ENCODE measurements around the gene RO60.

The RO60 gene

DNA sequence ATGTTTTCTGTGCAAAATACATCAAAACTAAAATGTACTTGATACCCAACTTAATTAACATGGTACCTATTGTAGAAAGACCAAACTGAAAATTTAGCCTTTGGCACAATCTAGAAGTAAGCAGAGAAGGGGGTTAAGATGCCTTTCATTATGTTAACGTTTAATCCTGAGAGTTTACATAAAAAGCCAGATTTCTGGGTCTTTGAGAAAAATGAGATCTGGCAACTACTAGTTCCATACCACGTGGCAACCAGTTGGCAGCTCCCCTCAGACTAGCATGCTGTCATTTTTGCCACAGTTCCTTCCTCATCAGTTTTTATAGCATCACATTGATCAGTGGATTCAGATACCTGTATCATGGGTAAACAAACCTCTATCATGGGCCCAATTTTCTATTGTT, 1.5 kb downstream of the RO60 start:
- peak; percentile 32 for DNase-seq (ENCODE audit: low read depth)

GRCh38 chr1:193062698-193063463, 3.5 kb downstream of the RO60 start:
- peak; percentile 24 for DNase-seq (ENCODE audit: low read depth)

DNA sequence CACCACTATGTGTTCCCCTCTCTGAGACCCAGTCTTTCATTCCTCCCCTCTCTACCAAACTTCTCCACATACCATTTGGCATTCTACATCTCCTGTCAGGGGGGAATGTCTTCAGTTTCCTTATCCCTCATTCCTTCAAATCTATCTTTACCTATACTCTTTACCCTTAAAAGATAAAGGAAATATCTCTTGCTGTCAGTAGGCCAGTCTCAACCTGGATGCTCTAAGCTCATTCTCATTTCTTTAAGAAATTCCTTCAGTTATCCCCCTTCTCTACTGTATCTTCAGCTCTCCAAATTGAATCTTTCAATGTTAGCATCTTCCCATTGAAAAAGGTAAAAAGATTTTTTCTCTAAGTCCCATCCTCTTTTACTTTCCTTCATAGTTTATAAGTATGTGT, 6.5 kb downstream of the RO60 start:
- no peak for DNase-seq (ENCODE audit: low read depth)

- no peak for DNase-seq (ENCODE audit: low read depth)
Observed at GRCh38 chr1:193066606-193067005, 7.2 kb downstream of the RO60 start.

DNA sequence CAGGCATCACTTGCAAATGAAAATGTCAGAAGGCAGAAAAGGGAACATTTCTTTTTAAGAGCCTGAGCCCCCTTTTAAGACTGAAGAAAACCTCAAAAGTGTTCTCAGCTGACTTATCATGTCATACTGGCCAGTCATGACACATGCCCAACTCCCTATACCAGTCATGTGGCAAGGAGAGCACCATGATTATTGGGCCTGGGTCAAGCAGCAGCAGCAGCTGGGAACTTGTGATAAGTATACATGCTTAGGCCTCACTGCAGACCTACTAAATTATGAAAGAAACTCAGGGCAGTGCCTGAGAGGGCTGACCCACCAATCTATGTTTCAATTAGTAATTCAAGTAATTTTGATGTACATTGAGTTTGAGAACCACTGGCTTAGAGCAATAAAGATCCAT, 8.6 kb downstream of the RO60 start:
- DNase-seq (ENCODE audit: low read depth), result no peak

- peak; percentile 18 for DNase-seq (ENCODE audit: low read depth)
Observed at GRCh38 chr1:193069748-193070385, 10.5 kb downstream of the RO60 start.

DNA sequence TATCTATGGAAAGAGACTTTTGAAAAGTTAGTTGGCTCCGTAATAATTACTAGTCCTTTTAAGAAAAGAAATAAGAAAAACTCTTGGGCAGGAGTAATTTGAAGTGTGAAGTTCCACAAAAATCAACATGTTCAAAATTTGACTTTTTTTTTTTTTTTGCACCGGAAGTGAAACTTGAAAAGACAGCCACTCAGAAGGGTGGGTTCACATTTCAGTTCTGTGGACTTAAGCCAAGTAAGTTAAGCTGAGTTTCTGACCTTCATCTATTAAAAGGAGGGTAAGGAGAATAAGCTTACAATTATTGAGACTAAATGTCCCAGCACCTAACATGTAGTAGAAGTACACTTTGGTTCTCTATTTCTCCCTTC, 11.0 kb downstream of the RO60 start:
- DNase-seq (ENCODE audit: low read depth), result no peak

GRCh38 chr1:193070942-193071341, 11.5 kb downstream of the RO60 start:
- peak; percentile 11 for DNase-seq (ENCODE audit: low read depth)

DNA sequence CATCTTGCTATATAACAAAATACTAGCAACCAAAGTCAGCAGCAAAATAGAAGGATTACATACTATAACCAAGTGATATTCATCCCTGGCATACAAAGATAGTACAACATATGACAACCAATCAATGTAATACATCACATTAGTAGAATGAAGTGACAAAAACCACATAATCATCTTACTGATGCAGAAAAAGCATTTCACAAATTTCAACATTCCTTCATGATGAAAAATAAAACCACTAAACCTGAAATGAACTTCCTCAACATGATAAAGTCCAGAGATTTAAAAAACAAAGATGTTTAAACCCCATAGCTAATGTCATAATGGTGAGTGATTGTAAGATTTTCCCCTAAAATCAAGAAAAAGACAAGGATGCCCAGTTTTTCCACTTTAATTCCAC, 18.6 kb downstream of the RO60 start:
- peak; percentile 41 for DNase-seq (ENCODE audit: low read depth)

- no peak for DNase-seq (ENCODE audit: low read depth)
Observed at GRCh38 chr1:193079187-193079586, 19.8 kb downstream of the RO60 start.

DNA sequence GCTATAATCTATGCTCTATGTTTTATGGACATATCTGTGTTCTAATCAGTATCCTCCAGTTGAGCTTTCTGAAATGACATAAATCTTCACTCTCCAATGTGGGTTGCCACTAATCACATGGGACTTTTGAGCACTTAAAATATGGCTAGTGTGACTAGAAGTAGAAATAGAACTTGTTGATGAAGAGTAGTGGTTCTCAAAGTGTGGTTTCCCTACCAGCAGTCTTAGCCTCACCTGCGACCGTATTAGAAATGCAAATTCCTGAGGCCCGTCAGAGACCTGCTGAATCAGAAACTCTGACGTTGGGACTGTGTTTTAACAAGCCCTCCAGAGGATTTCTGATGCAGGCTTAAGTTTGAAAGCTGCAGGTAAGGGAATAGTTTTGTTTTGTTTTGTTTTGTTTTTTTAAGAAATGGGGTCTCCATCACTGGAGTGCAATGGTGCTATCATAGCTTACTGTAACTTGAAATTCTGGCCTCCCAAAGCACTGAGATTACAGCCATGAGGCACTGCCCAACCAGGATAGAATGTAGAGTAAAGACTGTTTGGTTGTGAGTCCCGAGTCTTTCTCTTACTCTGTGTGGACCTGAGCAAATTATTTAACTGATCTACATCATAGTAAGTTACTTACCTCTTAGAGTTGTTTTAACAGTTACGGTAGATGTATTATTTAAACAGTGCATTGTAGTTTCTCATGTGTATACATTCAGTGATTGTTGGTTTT, 24.1 kb downstream of the RO60 start:
- DNase-seq (ENCODE audit: low read depth), result no peak

DNA sequence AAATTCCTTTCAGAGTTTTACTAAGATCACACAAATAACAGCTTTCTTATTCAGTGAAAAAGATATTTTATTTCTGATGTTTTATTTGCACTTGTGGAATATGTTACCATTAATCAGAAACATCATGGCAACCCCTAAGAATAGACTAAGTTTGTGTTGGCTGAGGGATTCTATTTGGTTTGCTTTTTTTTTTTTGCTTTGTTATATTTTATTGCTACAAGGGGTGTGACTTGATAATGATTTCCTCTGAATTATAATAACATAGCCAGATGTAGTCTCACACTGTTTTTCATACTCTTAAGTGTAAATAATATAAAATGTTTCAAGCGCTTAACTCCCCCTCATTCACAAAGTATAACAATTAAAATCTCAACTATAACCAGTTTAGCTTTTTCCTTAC, 25.9 kb downstream of the RO60 start:
- no peak for DNase-seq (ENCODE audit: low read depth)

GRCh38 chr1:193086342-193086741, 26.9 kb downstream of the RO60 start:
- no peak for DNase-seq (ENCODE audit: low read depth)

DNA sequence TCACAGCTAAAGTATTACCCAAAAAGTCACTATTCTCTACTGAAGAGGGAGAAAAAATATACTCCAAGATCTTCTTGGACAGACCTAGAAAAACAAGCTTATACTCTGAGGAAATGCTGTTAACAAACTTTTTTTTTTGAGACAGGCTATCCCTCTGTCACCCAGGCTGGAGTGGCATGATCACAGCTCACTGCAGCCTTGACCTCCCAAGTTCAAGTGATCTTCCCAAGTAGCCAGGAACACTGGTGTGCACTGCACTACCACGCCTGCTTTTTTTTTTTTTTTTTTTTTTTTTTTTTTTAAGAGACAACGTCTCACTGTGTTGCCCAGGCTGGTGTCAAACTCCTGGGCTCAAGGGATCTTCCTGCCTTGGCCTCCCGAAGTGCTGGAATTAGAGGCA, 28.5 kb downstream of the RO60 start:
- no peak for DNase-seq (ENCODE audit: low read depth)

- no peak for DNase-seq (ENCODE audit: low read depth)
Observed at GRCh38 chr1:193090865-193091264, 31.5 kb downstream of the RO60 start.

- no peak for DNase-seq (ENCODE audit: low read depth)
Observed at GRCh38 chr1:193094112-193094511, 34.7 kb downstream of the RO60 start.

DNA sequence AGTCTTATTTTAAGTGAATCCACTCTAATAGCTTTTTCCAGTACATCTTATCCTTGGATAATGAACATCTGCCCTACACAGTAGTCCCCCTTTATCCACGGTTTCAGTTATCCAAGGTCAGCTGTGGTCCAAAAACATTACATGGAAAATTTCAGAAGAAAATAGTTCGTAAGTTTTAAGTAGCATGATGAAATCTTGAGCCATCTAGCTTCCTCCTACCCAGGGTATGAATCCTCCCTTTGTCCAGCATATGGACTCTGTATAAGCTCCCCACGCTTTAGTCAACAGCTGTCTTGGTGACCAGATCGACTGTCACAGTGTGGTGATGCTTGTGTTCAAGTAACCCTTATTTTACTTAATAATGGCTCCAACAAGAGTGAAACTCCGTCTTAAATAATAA, 43.2 kb downstream of the RO60 start:
- no peak for DNase-seq (ENCODE audit: low read depth)

DNA sequence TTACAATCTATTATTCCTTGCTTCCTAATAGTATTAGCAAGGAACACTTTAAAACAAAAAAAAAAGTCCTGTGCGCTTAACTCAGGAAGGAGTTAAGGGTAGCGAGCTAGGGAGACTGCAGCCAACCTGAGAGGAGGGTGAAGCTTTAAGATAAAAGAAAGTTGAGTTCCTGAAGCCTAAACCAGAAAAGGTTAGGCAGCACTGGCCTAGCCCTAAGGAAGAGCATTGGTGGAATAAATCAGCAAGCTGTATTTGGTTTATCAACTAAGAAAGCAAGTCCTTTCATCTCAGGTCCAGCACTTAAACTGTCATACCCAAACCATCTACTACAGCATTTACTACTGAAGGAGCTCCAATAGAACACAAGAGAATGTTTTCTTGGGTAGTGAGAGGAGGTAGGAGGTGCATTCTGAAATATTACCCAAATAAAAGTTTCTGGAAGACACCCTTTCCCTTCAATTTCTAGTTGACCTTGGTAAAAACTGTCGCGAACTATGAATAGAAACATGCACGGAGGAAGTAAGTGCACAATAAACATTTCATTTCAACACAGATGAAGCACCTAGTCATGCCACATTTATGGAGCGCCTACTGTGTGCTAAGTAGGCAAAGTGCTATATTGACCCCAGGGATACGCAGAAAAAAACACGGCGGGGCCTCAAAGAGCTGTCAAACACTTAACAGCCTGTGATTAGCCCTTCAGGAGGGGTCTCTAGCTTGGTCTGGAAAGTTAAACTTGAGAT, 44.5 kb downstream of the RO60 start:
- DNase-seq (ENCODE audit: low read depth), result peak; percentile 15

- DNase-seq (ENCODE audit: low read depth), result peak; percentile 77
Observed at GRCh38 chr1:193104502-193104906, 45.1 kb downstream of the RO60 start.

GRCh38 chr1:193104907-193105820, 45.8 kb downstream of the RO60 start, which contains the start of gene GLRX2:
Gene GLRX2 (minus strand): TSS chr1:193105414. CDS start chr1:193105382, 32 bp downstream.
- DNase-seq (ENCODE audit: low read depth), result peak; percentile 92

DNA sequence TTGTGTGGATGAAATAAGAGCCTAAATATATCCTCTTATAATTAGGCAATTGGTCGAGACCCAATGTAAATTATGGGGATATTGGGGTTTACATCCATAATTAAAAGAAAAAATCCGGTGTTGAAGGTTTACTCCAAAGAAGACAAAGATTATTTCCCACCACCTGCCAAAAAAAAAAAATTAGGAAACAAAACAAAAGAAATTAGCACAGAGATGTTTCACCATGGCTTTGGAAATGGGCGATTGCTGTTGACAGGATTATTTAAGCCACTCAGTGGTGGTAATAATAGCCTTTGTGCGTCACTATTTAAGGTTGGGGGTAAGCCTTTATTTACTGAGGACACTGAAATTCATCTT, 46.4 kb downstream of the RO60 start:
- DNase-seq (ENCODE audit: low read depth), result no peak
